B cell (primary cell): ENCODE measurements around the gene CACNA2D3. TPM values are rescaled to one million over a fixed set of nuclear protein-coding genes. Genes with fewer than 3 reads are reported as not detected.

Experiments used
- ATAC-seq: fragments of 200-7000 bp; cut with Tn5 transposase; one replicate; pipeline ENCODE4 v1.10.0; 2021; ENCODE audit warnings: low read depth, mild to moderate bottlenecking, moderate number of reproducible peaks, moderate library complexity
- CTCF ChIA-PET: fragments of 350-600 bp; sonication (Branson Sonifier 250); formaldehyde crosslinking; loops from one replicate; lab custom pipeline; 2021; ENCODE audit warnings: antibody characterized with exemption, inconsistent platforms; lab: Charles Lee
- POLR2A ChIA-PET: fragments of 350-600 bp; sonication (Branson Sonifier 250); formaldehyde crosslinking; loops from one replicate; lab custom pipeline; 2021; ENCODE audit warnings: antibody characterized with exemption; lab: Charles Lee
- DNase-seq: peaks from one replicate; pipeline ENCODE4 v3.0.0; 2013
- H2AFZ ChIP-seq: 2 replicates; pipeline ENCODE4 v1.6.1; 2012; ENCODE audit warnings: mild to moderate bottlenecking, low read depth, low read length; ENCODE audit not compliant: insufficient read depth, poor library complexity, severe bottlenecking
- H3K27ac ChIP-seq, 2 donors: 1 replicate in 1 of 2; 2 replicates in 1 of 2; pipeline ENCODE4 v1.5.1; 2012 to 2013; ENCODE audit warnings: low read length in 2 of 2, mild to moderate bottlenecking in 2 of 2, moderate library complexity in 1 of 2
- H3K27me3 ChIP-seq, 4 experiments: fragments of 200-600 bp in 1 of 4; sonication (generic) in 1 of 4; replicated peaks in 1 of 4; 1 replicate in 2 of 4; 2 replicates in 2 of 4; pipeline versions ENCODE4 v1.6.1 to v1.7.0; 2013 to 2016; ENCODE audit warnings: low read length in 3 of 4, mild to moderate bottlenecking in 2 of 4, mixed read lengths in 1 of 4, moderate library complexity in 1 of 4; ENCODE audit not compliant: insufficient read depth in 4 of 4, control insufficient read depth in 3 of 4; ENCODE audit errors: control extremely low read depth in 1 of 4
- H3K36me3 ChIP-seq, 2 experiments: replicated peaks in 1 of 2; 1 replicate in 1 of 2; 2 replicates in 1 of 2; pipeline versions ENCODE4 v1.6.1 to v1.7.1; 2013; ENCODE audit warnings: low read length in 1 of 2; ENCODE audit not compliant: insufficient read depth in 2 of 2, control insufficient read depth in 1 of 2; ENCODE audit errors: control extremely low read depth in 1 of 2, extremely low read depth in 1 of 2
- H3K4me1 ChIP-seq, 2 donors: fragments of 200-600 bp in 1 of 2; sonication (generic) in 1 of 2; 1 replicate in 1 of 2; 2 replicates in 1 of 2; pipeline versions ENCODE4 v1.5.1 to v1.6.1; 2013 to 2017; ENCODE audit warnings: low read length in 2 of 2; ENCODE audit not compliant: control insufficient read depth in 2 of 2, insufficient read depth in 2 of 2
- H3K4me2 ChIP-seq: replicated peaks from 2 replicates; pipeline ENCODE3; 2012; ENCODE audit warnings: mild to moderate bottlenecking, low read depth, low read length; ENCODE audit not compliant: poor library complexity, severe bottlenecking
- H3K4me3 ChIP-seq, 5 experiments: fragments of 200-600 bp in 1 of 5; sonication (generic) in 1 of 5; 1 replicate in 3 of 5; 2 replicates in 2 of 5; pipeline versions ENCODE4 v1.5.1 to v1.7.0; 2011 to 2016; ENCODE audit warnings: low read length in 4 of 5, mild to moderate bottlenecking in 4 of 5, low read depth in 2 of 5, control low read depth in 1 of 5, moderate library complexity in 1 of 5; ENCODE audit not compliant: insufficient read depth in 1 of 5; ENCODE audit errors: control extremely low read depth in 1 of 5, extremely low read depth in 1 of 5
- H3K79me2 ChIP-seq: fragments of 200-600 bp; sonication (generic); one replicate; pipeline ENCODE4 v1.6.0; 2016; ENCODE audit warnings: low read length; ENCODE audit not compliant: control insufficient read depth, insufficient read depth
- H3K9ac ChIP-seq: fragments of 200-600 bp; sonication (generic); 2 replicates; pipeline ENCODE4 v1.6.1; 2017; ENCODE audit warnings: mild to moderate bottlenecking, low read length, moderate library complexity
- H3K9me3 ChIP-seq, 3 donors: one replicate each; pipeline versions ENCODE4 v1.6.1 to v1.7.1; 2013; ENCODE audit warnings: low read length in 2 of 3; ENCODE audit not compliant: control insufficient read depth in 2 of 3, insufficient read depth in 1 of 3; ENCODE audit errors: control extremely low read depth in 1 of 3
- H4K20me1 ChIP-seq: 2 replicates; pipeline ENCODE4 v1.6.0; 2012; ENCODE audit warnings: mild to moderate bottlenecking, low read length; ENCODE audit not compliant: insufficient read depth, control insufficient read depth, poor library complexity, severe bottlenecking
- H3K27ac Mint-ChIP-seq: one replicate; pipeline ENCODE4 v1.8.0; 2021; ENCODE audit warnings: mixed read lengths
- H3K27me3 Mint-ChIP-seq: one replicate; pipeline ENCODE4 v1.8.0; 2021; ENCODE audit warnings: mixed read lengths
- H3K4me1 Mint-ChIP-seq: one replicate; pipeline ENCODE4 v1.8.0; 2021; ENCODE audit warnings: mixed read lengths
- H3K4me3 Mint-ChIP-seq: one replicate; pipeline ENCODE4 v1.8.0; 2021; ENCODE audit warnings: mixed read lengths
- H3K9me3 Mint-ChIP-seq: one replicate; pipeline ENCODE4 v1.8.0; 2022; ENCODE audit warnings: mixed read lengths; ENCODE audit not compliant: insufficient read depth
- EZH2 ChIP-seq: IDR thresholded peaks from 2 replicates; pipeline ENCODE4 v1.6.1; 2012; ENCODE audit warnings: borderline replicate concordance, low read depth, mild to moderate bottlenecking, moderate library complexity, low read length; ENCODE audit not compliant: insufficient read depth, poor library complexity, severe bottlenecking
- WGBS: methylation state at CpG from one replicate; pipeline ENCODE4 v1.1.5; 2013; ENCODE audit warnings: missing lambda C conversion rate; ENCODE audit not compliant: insufficient coverage; 5-methylcytosine and 5-hydroxymethylcytosine counted together
- intact Hi-C: fragments of 100-400 bp; cut with micrococcal nuclease; formaldehyde crosslinking; loops from one replicate; pipeline ENCODE4 v1.10.0; 2022
- polyA plus RNA-seq: library from polyadenylated mRNA; depleted of rRNA; stranded (reverse); fragments of >200 nt; gene quantifications from 2 replicates; pipeline ENCODE4 v1.2.3, GENCODE V29; 2012
- total RNA-seq, 2 donors: library from RNA; stranded (reverse); fragments of 120-200 nt in 1 of 2; gene quantifications; 1 replicate in 1 of 2; 2 replicates in 1 of 2; pipeline versions ENCODE4 v1.2.3 to v1.2.4, GENCODE V29; 2013 to 2022
- TF ChIP-seq, protein P1 (sequence below): fragments of 200-600 bp; IDR thresholded peaks from one replicate; pipeline ENCODE4 v1.8.0; 2022; ENCODE audit warnings: antibody characterized with exemption, mild to moderate bottlenecking

Gene CACNA2D3
- total and polyA plus RNA-seq, 2 donors (not counting 1 experiment from before 2014, with no cell fraction given), result not detected

DNA sequence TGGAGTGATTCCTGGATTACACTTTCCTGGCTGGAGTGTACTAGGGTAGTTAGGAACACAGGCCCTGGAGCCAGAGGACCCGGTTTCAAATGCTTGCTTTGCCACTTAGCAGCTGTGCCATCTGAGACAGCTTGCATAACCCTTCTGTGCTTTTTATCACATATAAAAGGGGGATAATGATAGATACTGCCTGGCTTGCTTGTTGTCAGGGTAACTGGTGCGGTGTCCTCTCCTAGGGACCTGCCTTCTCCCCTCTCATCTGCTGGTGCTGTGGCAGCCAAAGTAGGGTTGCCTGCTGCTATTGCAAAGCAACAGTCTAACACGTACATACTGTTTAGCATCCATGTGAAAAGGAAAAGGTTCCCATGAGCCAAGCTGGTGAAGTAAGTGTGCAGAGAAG is 667.7 kb downstream of the CACNA2D3 start:
- no peak overlapping the region for H3K9ac ChIP-seq
- no peaks in the 10 kb centered on the region for H3K36me3 ChIP-seq
- H4K20me1 ChIP-seq, result no peaks in the 10 kb centered on the region
- H3K9me3 ChIP-seq, result no peaks in the 10 kb centered on the region
- H3K27me3 ChIP-seq, result no peaks in the 10 kb centered on the region
- H3K79me2 ChIP-seq, result no peaks in the 10 kb centered on the region
- no peak overlapping the region for H3K4me3 Mint-ChIP-seq
- no peak for ATAC-seq
- H3K4me2 ChIP-seq, result no peak overlapping the region
- WGBS, result no CpG with 5 or more reads among the region's 3 CpGs
- CTCF ChIA-PET, result no interaction called here
- intact Hi-C loops, result no loop called here
- no peak overlapping the region for H3K27ac ChIP-seq
- H3K4me3 ChIP-seq, result no peak overlapping the region
- no peaks in the 10 kb centered on the region for H3K4me1 ChIP-seq
- no peak overlapping the region for H3K27ac Mint-ChIP-seq
- no peak for DNase-seq
- no peak overlapping the region for H2AFZ ChIP-seq
- TF ChIP-seq EZH2, result no peak
- TF ChIP-seq, protein P1, sequence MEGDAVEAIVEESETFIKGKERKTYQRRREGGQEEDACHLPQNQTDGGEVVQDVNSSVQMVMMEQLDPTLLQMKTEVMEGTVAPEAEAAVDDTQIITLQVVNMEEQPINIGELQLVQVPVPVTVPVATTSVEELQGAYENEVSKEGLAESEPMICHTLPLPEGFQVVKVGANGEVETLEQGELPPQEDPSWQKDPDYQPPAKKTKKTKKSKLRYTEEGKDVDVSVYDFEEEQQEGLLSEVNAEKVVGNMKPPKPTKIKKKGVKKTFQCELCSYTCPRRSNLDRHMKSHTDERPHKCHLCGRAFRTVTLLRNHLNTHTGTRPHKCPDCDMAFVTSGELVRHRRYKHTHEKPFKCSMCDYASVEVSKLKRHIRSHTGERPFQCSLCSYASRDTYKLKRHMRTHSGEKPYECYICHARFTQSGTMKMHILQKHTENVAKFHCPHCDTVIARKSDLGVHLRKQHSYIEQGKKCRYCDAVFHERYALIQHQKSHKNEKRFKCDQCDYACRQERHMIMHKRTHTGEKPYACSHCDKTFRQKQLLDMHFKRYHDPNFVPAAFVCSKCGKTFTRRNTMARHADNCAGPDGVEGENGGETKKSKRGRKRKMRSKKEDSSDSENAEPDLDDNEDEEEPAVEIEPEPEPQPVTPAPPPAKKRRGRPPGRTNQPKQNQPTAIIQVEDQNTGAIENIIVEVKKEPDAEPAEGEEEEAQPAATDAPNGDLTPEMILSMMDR, result no peak
- H3K27me3 Mint-ChIP-seq, result no peaks in the 10 kb centered on the region
- no peaks in the 10 kb centered on the region for H3K4me1 Mint-ChIP-seq
- POLR2A ChIA-PET, result no interaction called here
- peaks cover 3% of the 10 kb centered on the region for H3K9me3 Mint-ChIP-seq

DNA sequence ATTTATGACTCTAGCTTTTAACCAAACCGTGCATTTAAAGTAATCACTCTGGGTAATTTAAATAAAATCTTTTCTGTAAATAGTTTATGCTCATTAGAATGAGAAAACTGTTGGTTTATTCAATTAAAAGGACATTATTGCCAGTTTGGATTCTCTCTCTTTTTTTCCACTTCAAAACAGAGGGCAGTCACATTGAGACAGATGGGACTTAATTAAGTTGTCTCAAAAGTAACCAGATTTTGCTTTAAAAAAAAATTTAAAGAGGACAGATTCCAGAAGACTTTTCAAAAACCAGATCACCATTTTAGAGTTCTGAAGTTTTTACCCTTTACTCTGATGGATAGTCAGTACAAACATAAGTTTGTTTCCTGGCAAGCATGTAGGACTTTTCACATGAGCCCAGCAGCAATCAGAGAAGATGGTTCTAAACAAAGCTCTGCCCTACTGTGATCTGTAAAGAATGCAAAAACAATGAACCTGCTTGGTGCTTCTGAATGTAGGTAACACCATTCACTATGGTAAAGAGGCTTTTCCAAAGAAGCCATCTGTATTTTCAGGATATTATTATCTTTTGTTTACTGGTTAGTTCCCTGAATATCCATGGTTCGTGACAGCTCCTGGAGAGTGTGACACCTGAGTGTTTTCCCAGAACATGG is 669.3 kb downstream of the CACNA2D3 start:
- H2AFZ ChIP-seq, result no peak overlapping the region
- no peaks in the 10 kb centered on the region for H3K27me3 ChIP-seq
- H3K4me3 ChIP-seq, result no peak overlapping the region
- ChIA-PET POLR2A (no interaction called here), CTCF (no interaction called here)
- H3K4me1 ChIP-seq, result no peaks in the 10 kb centered on the region
- H3K9me3 Mint-ChIP-seq, result peaks cover 3% of the 10 kb centered on the region
- no peaks in the 10 kb centered on the region for H3K4me1 Mint-ChIP-seq
- no peaks in the 10 kb centered on the region for H3K79me2 ChIP-seq
- no peak overlapping the region for H3K27ac ChIP-seq
- WGBS, result 46% methylated on average over 1 of the region's 2 CpGs
- no peaks in the 10 kb centered on the region for H3K27me3 Mint-ChIP-seq
- ATAC-seq (no peak), DNase-seq (no peak)
- H4K20me1 ChIP-seq, result no peaks in the 10 kb centered on the region
- H3K27ac Mint-ChIP-seq, result no peak overlapping the region
- no peaks in the 10 kb centered on the region for H3K9me3 ChIP-seq
- H3K36me3 ChIP-seq, result no peaks in the 10 kb centered on the region
- no peak overlapping the region for H3K4me2 ChIP-seq
- TF ChIP-seq, protein P1, result no peak
- no peak for TF ChIP-seq EZH2
- intact Hi-C loops, result no loop called here
- no peak overlapping the region for H3K4me3 Mint-ChIP-seq
- H3K9ac ChIP-seq, result no peak overlapping the region
